Limb (tissue), 2 donors: ENCODE measurements around the gene SPAG16.
A peak's percentile ranks its signal among the peaks of the same experiment; 100 is the strongest.
"Not testable (repeated sequence)": the region's sequence is repeated elsewhere in the genome, so short reads cannot be mapped to it uniquely, and the experiment has no call there.

Source experiments
- DNase-seq, 2 donors: peaks; one replicate each; pipeline ENCODE4 v3.0.0-alpha.2; 2016; ENCODE audit errors: extremely low spot score in 2 of 2

The SPAG16 gene

GRCh38 chr2:213271947-213272346 is 12.3 kb upstream of the SPAG16 start:
- no peak for DNase-seq

DNA sequence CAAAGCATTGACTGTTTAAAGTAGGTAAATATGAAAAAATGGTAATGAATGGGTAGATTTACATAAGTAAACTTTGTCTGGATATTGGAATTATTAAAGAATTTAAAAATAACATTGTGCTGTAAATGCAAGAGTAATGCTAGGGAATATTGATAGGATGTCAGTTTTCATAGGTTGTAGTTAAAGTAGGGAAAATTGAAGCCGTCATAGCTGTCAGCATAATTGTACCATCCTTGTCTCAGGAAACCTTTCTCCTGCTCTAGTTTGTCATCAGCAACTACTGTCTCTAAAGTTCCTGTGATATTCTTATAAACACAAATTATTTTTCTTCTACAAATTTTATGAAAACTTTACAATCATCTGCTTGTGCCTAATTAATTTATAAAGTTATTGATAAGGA is 10.1 kb upstream of the SPAG16 start:
- DNase-seq = no peak

DNA sequence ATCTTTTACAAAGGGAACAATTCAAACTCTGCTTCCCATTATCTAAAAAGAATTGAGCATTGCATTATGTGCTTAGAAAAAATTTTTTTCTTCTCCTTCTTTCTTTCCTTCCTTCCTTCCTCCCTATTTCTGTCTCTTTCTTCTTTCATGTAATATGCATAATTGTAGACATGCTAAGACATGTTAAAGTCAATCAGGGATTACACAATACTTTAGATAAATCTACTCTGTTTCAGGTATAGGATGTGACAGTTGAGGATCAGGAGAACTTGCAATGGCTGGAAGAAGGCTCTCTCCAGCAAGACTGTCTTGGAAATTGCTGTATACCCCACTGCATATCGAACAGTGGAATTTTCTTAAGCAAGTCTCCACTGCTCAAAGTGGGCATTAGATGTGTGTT is 9.0 kb upstream of the SPAG16 start:
- DNase-seq = no peak

DNA sequence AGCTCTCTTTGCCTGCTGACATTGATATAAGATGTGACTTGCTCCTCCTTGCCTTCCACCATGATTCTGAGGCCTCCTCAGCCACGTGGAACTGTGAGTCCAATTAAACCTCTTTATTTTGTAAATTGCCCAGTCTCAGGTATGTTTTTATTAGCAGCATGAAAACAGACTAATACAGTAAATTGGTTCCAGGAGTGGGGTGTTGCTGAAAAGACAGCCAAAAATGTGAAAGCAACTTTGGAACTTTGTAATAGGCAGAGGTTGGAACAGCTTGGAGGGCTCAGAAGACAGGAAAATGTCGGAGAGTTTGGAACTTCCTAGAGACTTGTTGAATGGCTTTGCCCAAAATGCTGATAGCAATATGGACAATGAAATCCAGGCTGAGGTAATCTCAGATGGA is 7.1 kb upstream of the SPAG16 start:
- not testable (repeated sequence) for DNase-seq

DNA sequence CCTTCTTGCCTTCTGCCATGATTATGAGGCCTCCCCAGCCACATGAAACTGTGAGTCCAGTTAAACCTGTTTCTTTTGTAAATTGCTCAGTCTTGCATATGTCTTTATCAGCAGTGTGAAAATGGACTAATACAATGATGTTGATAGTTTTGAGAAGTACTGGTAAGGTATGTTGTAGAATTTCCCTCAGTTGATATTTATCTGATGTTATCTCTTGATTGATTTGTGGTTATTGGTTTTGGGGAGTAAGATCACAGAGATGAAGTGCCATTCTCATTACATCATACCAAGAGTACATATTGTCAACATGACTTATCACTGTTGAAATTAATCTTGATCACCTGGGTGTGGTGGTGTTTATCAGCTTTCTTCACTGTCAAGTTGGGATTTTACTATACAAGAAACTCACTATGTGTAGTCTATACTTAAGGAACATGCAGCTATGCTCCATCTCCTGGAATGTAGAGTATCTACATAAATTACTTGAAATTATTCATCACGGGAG is 5.1 kb upstream of the SPAG16 start:
- no peak for DNase-seq

DNA sequence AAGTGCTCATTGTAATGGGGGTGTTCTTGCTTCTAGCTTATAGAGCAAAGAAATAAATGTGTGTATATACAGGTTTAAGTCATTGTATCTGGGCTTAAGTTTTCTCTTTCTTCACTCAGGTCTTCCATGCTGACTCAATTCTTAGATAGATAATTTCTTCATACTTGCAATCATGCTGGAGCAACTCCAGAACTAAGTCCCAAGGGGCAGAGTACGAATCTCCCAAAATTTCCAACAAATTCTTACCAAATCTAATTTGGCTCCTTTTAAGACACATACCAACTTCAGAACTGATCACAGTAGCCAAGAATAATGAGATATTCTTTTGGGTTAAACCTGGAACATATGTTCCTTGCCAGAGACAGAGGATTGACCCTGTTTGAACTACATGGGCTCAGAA is 4.3 kb upstream of the SPAG16 start:
- DNase-seq = no peak

DNA sequence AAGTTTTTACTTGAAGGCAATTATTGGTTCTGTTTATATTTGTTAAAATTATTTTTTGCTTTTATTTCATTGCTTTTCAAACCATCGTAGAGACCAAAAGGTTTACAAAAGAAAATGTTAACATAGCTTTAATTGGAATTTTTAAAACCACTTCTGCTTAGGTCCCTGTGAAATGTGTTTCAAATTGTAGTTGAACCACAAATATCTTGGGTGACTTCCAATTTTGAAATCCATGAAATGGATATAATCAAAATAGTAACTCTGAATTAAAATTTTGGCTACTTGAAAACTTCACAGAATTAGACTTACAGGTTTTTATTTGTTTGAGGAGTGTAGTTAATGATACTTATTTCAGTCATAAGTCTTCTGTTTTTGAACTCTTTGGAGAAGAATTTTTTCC is 3.1 kb upstream of the SPAG16 start:
- no peak for DNase-seq

GRCh38 chr2:213285404-213285803 is 1.1 kb downstream of the SPAG16 start:
- DNase-seq = no peak

DNA sequence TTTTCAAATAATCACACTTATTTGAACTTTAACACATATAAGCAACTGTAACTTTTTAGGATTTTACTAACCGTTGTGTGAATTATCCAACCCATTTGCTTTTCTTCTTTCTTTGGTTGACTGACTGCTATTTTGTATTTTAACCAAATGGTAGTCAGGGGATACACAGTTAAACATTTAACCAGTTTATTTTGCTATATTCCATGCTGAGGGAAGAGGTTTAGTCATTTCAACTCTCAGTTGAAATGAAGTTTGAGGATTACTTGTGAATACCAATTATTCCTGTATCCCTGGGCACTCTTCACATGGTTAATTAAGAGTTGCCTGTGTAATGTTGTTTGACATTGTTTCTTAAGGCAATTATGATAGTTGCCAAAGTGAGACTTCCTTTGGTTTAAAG is 1.9 kb downstream of the SPAG16 start:
- DNase-seq = no peak

DNA sequence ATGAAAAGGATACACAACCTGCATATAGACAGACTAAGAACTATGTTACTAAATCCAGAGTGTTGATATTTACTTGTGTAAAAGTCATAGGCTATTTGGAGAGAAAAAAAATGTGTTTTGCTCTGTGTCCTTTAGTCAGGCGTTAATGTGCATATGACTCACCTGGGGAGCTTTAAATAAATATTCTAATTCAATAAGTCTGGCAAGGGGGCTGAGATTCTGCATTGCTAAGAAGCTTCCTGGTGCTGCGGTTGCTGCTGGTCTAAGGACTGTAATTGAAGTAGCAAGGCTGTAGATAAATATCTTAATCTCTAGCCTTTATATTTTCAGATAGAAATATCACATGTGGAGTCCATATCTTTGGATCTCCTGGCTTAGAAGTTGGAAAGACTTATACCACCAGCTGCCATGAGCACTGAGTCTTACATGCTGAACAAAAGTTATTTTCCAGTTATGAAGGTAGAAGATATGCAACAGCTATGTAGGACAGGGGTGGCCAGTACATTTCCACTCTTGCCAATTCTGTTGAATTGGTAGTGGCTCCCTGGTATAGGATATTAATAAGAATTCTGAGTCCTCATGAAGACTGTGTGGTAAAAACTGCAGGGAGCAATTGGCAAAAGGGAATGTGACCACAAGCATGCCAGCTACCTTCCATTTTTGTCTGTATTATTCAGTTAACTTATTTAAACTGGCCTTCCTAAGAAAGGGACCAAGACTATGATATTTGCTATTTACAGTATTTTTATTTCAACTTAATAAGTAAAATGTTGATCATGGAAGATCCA is 4.8 kb downstream of the SPAG16 start:
- no peak for DNase-seq

GRCh38 chr2:213290501-213290900 is 6.2 kb downstream of the SPAG16 start:
- DNase-seq = no peak

GRCh38 chr2:213296270-213296669 is 12.0 kb downstream of the SPAG16 start:
- no peak for DNase-seq

DNA sequence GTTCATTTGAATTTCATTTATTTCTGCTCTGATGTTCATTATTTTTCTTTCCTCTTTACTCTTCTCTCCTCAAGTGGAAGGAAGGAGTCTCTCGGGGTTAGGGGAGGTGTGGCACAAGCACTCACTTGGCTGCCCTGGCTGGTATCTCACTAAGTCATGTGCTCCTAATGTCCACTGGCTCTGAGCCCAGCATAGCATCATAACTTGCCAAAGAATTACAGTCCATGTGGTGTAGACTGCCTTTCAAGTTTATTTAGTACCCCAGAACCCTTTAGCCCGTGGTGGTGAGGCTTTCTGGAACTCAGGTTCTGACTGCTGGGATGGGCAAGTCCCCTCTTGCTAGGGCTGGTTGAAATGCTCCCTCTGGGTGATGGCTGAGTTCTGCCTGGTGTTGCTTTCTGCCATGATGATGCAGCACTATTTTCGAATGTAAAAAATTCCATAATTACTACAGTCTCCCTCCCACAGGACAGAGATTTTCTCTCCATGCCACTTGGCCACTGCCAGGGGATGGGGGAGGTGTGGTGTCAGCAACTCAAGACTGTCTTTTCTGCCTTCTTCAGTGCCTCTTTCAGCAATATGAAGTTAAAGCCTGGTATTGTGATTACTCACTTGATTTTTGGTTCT is 22.2 kb downstream of the SPAG16 start:
- peak in 1 of 2 donors; percentile 30 for DNase-seq

- DNase-seq = no peak
Observed at GRCh38 chr2:213315168-213315876, 31.1 kb downstream of the SPAG16 start.

GRCh38 chr2:213316001-213316735 is 31.9 kb downstream of the SPAG16 start:
- DNase-seq = no peak

GRCh38 chr2:213317929-213318328 is 33.7 kb downstream of the SPAG16 start:
- DNase-seq = no peak

- DNase-seq = no peak
Observed at GRCh38 chr2:213320604-213321003, 36.3 kb downstream of the SPAG16 start.

DNA sequence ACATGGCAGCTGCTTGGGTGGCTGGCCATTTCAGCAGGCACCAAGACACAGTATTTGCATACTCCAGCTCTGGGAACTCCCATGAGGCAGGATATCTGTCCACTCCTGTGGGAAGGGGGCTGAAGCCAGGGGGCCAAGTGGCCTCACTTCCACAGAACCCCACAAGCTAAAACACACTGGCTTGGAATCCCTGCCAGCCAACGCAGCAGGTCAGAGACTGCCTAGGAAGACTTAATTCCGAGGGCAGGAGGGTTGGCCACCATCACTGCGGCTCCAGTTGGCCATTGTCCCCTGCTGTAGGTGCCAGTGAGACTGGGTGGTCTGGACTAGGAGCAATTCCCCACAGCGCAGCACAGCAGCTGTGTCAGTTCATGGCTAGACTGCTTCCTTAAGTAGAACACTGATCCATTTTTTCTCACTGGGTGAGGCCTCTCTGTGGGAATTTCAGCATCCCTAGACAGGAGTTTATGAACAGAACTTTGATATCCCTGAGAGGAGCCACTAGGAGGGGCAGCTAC is 52.0 kb downstream of the SPAG16 start:
- no peak for DNase-seq

- no peak for DNase-seq
Observed at GRCh38 chr2:213353419-213353818, 69.2 kb downstream of the SPAG16 start.

GRCh38 chr2:213376644-213377043 is 92.4 kb downstream of the SPAG16 start:
- DNase-seq = no peak

DNA sequence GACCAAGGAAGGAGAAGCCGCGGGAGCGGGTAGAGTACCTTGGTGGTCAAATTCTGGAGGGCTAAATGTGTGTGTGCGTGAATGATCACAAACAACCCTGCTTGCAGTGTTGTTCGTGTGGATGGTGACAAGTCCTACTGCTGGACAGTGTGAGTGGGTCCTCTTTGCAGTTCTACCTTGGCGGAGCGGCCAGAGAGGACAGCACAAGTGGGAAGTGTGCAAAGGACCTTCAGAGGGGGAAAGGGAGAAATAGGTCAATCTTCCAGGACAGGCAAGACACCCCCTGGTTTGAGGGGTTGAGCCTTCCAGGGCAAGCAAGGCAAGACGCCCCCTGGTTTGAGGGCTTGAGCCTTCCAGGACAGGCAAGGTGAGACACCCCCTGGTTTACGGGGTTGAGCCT is 122.8 kb downstream of the SPAG16 start:
- not testable (repeated sequence) for DNase-seq
